Spinal cord (tissue), 10 donors: Measurements from ENCODE around the gene PCSK9. TPM values are rescaled to one million over a fixed set of nuclear protein-coding genes. Genes with fewer than 3 reads are reported as not detected.
"Not testable (repeated sequence)": the region's sequence is repeated elsewhere in the genome, so short reads cannot be mapped to it uniquely, and the experiment has no call there.

Experiments
- DNase-seq, 6 donors: peaks; one replicate each; pipeline versions ENCODE4 v3.0.0 to v3.0.0-alpha.2; 2013 to 2015; ENCODE audit warnings: low spot score in 6 of 6, low read depth in 4 of 6
- H3K27ac ChIP-seq: one replicate; pipeline ENCODE4 v1.5.1; 2013; ENCODE audit warnings: low read depth, low read length, control low read depth
- H3K27me3 ChIP-seq: one replicate; pipeline ENCODE4 v1.6.1; 2013; ENCODE audit warnings: low read length; ENCODE audit not compliant: control insufficient read depth, insufficient read depth
- H3K36me3 ChIP-seq: one replicate; pipeline ENCODE4 v1.6.1; 2013; ENCODE audit warnings: low read length; ENCODE audit not compliant: control insufficient read depth, insufficient read depth
- H3K4me1 ChIP-seq: one replicate; pipeline ENCODE4 v1.6.1; 2013; ENCODE audit warnings: low read length; ENCODE audit not compliant: control insufficient read depth, insufficient read depth
- H3K4me3 ChIP-seq: one replicate; pipeline ENCODE4 v1.5.1; 2013; ENCODE audit warnings: low read depth, low read length, control low read depth
- H3K9me3 ChIP-seq: one replicate; pipeline ENCODE4 v1.6.1; 2013; ENCODE audit warnings: low read length; ENCODE audit not compliant: control insufficient read depth, insufficient read depth
- WGBS: methylation state at CpG from one replicate; pipeline ENCODE4 v1.1.5; 2013; ENCODE audit warnings: missing lambda C conversion rate; ENCODE audit not compliant: insufficient coverage; 5-methylcytosine and 5-hydroxymethylcytosine counted together
- polyA plus RNA-seq, 2 donors: library from polyadenylated mRNA; unstranded; fragments of 120-200 nt; gene quantifications; one replicate each; pipeline ENCODE4 v1.2.1, GENCODE V29; 2013; ENCODE audit not compliant: insufficient read length in 2 of 2
- total RNA-seq, 2 donors: library from RNA; depleted of rRNA in 1 of 2; stranded (reverse); fragments of 120-200 nt in 1 of 2; fragments of >200 nt in 1 of 2; gene quantifications; one replicate each; pipeline versions ENCODE4 v1.2.3 to v1.2.4, GENCODE V29; 2013 to 2014
- donor health status: healthy.

The PCSK9 gene
- total and polyA plus RNA-seq, 4 donors, result 1.1 to 3.2 (median 1.4) TPM

DNA sequence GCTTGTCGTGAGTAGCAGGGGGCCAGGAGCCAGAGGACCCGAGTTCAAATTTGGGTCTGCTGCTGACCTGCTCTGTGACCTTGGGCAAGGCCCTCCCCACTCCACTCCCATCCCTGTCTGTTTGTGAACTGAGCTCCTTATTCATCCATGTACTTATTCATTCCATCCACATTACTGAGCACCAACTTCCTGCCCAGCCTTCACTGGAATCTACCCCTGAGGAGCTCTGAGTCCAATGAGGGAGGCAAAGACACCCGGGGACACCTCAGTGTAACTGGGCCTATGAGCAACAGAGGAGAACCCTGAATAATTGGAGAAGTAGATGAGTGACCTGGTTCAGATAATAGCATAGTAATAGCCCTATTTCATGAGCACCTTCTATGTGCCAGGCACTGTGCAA is 31.7 kb upstream of the PCSK9 start:
- no peak for DNase-seq
- WGBS, result 81% methylated on average over 2 of the region's 3 CpGs
- H3K4me3 ChIP-seq, result no peak overlapping the region
- no peak overlapping the region for H3K27ac ChIP-seq
- peaks cover 1% of the 10 kb centered on the region for H3K9me3 ChIP-seq
- no peaks in the 10 kb centered on the region for H3K27me3 ChIP-seq
- no peaks in the 10 kb centered on the region for H3K36me3 ChIP-seq
- no peaks in the 10 kb centered on the region for H3K4me1 ChIP-seq

GRCh38 chr1:55010194-55010886 is 29.0 kb upstream of the PCSK9 start:
- DNase-seq, result no peak

GRCh38 chr1:55010887-55011217 is 28.5 kb upstream of the PCSK9 start:
- Histone ChIP-seq H3K27ac (no peak overlapping the region), H3K9me3 (peaks cover 1% of the 10 kb centered on the region), H3K4me1 (no peaks in the 10 kb centered on the region), H3K36me3 (no peaks in the 10 kb centered on the region), H3K4me3 (no peak overlapping the region), H3K27me3 (no peaks in the 10 kb centered on the region)
- DNase-seq, result no peak
- WGBS, result no CpG with 5 or more reads among the region's 7 CpGs

More at GRCh38 chr1:55010194-55010886, 29.0 kb upstream of the PCSK9 start:
- Histone ChIP-seq H3K27me3 (no peaks in the 10 kb centered on the region), H3K4me3 (no peak overlapping the region), H3K9me3 (peaks cover 1% of the 10 kb centered on the region), H3K36me3 (no peaks in the 10 kb centered on the region), H3K27ac (no peak overlapping the region), H3K4me1 (no peaks in the 10 kb centered on the region)
- WGBS, result 88% methylated on average over 9 of the region's 9 CpGs

DNA sequence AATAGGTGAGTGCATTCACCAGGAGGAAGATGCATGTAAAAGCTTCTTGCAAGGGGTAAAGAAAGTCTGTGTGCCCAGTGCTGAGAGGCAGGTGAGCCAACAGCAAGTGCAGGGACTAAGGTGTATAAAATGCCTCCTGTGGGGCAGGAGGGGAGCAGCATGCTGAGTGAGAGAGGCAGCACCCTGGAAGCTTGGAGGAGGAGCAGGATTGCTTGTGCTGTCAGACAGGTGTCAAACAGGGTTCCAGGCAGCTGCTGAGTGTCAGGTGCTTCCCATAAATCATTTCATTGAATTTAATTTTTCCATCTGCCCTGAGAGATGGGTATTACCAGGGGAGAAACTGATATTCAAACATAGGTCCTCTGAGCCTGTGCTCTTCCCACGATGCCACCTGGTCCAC is 26.7 kb upstream of the PCSK9 start:
- WGBS, result no CpG with 5 or more reads among the region's 1 CpG
- Histone ChIP-seq H3K36me3 (no peaks in the 10 kb centered on the region), H3K27me3 (no peaks in the 10 kb centered on the region), H3K4me1 (no peaks in the 10 kb centered on the region), H3K4me3 (no peak overlapping the region), H3K9me3 (peaks cover 1% of the 10 kb centered on the region), H3K27ac (no peak overlapping the region)
- no peak for DNase-seq

GRCh38 chr1:55015123-55015522 is 24.2 kb upstream of the PCSK9 start:
- Histone ChIP-seq H3K36me3 (no peaks in the 10 kb centered on the region), H3K9me3 (no peaks in the 10 kb centered on the region), H3K4me3 (no peak overlapping the region), H3K27me3 (no peaks in the 10 kb centered on the region), H3K27ac (no peak overlapping the region), H3K4me1 (no peaks in the 10 kb centered on the region)
- DNase-seq, result no peak
- 95% methylated on average over 4 of the region's 5 CpGs for WGBS

DNA sequence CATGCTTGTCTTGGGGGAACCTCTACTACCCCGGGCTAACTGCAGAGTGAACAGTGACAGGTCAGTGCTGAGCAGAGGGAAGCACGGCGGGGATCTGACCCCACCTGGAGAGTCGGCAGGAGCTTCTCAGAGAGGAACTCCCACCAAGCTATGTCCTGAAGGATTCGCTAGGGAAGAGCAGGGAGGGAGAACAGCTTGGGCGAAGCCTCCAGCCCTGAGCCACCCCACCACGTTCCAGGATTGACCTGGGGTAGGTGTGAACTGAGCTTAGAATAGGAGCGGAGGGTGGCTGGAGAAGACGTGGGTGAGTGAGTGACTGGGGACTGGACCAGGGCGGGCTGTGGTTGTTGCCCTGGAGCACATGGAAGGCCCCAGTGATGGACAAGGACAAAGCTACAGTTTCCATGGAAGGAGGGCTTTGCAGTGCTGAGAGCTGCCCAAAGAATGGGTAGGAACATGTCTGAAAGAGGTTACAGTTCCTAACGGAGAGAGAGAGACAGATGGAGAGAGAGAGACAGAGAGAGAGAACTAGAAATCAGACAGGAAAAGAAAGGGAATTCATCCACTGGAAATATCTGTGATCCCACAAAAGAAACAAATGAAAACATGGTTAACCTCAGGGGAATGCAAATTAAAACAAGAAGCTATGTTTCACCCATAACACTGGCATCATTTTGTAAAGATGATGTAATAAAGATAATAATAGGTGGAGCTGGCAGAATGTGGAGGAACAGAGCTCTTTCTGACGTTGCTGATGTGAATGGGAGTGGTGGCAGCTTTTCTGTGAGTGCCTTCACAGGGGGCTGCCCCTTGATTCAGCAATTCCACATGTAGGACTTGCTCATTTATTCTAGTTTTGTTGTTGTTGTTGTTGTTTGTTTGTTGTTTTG is 23.4 kb upstream of the PCSK9 start:
- WGBS, result 77% methylated on average over 11 of the region's 12 CpGs
- H3K36me3 ChIP-seq, result no peaks in the 10 kb centered on the region
- no peaks in the 10 kb centered on the region for H3K4me1 ChIP-seq
- H3K27me3 ChIP-seq, result no peaks in the 10 kb centered on the region
- H3K27ac ChIP-seq, result no peak overlapping the region
- H3K9me3 ChIP-seq, result no peaks in the 10 kb centered on the region
- DNase-seq, result no peak
- no peak overlapping the region for H3K4me3 ChIP-seq

DNA sequence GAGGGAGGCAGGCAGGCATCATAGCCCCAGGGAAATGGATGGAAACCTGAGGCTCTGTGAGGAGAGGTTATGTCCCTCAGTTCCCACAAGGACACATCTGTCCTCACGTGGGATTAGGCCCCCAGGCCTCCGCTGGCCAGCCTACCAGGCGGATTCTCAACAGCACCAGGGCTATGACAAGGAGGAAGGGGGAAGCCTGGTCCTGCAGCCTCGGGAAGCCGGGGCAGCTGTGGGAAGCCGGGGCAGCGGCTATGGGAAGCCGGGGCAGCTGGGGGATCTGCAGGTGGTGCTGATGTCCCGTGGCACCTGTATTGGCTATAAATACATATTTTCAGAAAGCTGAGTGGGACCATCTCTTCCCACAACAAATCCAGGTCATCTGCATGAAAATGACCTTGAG is 21.0 kb upstream of the PCSK9 start:
- Histone ChIP-seq H3K9me3 (no peaks in the 10 kb centered on the region), H3K27ac (no peak overlapping the region), H3K27me3 (no peaks in the 10 kb centered on the region), H3K36me3 (no peaks in the 10 kb centered on the region), H3K4me1 (peaks cover 9% of the 10 kb centered on the region), H3K4me3 (no peak overlapping the region)
- DNase-seq, result no peak
- WGBS, result 85% methylated on average over 4 of the region's 9 CpGs

DNA sequence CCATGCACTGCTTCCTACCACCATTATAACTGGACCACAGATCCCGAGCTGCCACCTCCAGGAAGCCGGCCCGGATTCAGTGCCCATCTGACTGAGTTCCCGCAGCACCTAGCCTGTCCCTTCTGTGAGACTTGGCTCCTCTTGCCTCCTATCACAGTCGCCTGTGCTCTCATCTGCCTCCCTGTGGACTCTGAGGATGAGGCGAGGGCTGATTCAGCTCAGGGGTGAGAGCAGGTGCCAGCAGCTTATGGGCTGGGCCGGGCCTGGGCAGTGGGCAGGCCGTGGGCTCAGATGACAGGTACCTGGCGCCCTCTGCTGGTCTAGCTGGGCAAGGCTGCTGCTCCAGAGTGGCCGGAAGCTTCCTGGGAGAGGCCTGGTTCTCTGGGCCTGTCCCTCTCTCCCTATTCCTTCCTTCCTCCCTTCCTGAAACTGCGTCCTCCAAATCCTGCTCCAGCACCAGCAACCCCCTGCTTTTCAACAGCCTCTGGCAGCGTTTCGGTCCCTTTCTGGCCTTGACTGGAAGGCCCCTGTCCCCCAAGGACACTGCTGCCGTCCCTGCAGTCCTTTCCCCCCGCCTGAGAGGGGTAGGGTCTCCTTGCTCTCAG is 17.3 kb upstream of the PCSK9 start:
- H3K9me3 ChIP-seq, result no peaks in the 10 kb centered on the region
- DNase-seq, result peak in 5 of 6 donors; percentile 41 to 88 (median 56)
- no peak overlapping the region for H3K4me3 ChIP-seq
- WGBS, result 33% methylated on average over 14 of the region's 15 CpGs
- peaks cover 9% of the 10 kb centered on the region for H3K4me1 ChIP-seq
- H3K27me3 ChIP-seq, result no peaks in the 10 kb centered on the region
- no peaks in the 10 kb centered on the region for H3K36me3 ChIP-seq
- H3K27ac ChIP-seq, result no peak overlapping the region

DNA sequence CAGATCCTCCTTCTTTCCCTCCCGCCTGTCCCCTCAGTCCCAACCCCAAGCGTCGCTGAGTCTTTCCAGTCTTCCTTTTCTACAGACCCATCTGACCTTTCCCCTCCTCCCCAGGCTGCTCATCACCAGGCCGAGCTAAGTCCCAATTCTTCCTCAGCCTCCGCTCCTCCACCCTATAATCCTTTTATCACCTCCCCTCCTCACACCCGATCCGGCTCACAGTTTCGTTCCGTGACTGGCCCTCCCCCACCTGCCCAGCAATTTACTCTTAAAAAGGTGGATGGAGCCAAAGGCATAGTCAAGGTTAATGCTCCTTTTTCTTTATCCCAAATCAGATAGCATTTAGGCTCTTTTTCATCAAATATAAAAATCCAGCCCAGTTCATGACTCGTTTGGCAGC is 15.2 kb upstream of the PCSK9 start:
- H3K4me3 ChIP-seq, H3K4me1 ChIP-seq, H3K27ac ChIP-seq, DNase-seq, H3K27me3 ChIP-seq, H3K9me3 ChIP-seq, H3K36me3 ChIP-seq: not testable (repeated sequence)
- 75% methylated on average over 5 of the region's 10 CpGs for WGBS
